Endothelial cell of umbilical vein (primary cell): ENCODE measurements around the gene PCDHB9.
"Not testable (repeated sequence)": the region's sequence is repeated elsewhere in the genome, so short reads cannot be mapped to it uniquely, and the experiment has no call there.

ENCODE experiments used
- CTCF ChIP-seq, 2 donors: IDR thresholded peaks; 1 replicate in 1 of 2; 2 replicates in 1 of 2; pipeline ENCODE4 v1.5.1; 2011; ENCODE audit warnings: low read length in 2 of 2, mild to moderate bottlenecking in 2 of 2, moderate library complexity in 2 of 2, control low read depth in 1 of 2, inconsistent platforms in 1 of 2, low read depth in 1 of 2; ENCODE audit not compliant: insufficient read depth in 1 of 2; ENCODE audit errors: extremely low read depth in 1 of 2
- EZH2 ChIP-seq: IDR thresholded peaks from 2 replicates; pipeline ENCODE4 v1.6.1; 2012; ENCODE audit warnings: borderline replicate concordance, low read depth, mild to moderate bottlenecking, moderate library complexity, low read length, inconsistent platforms; ENCODE audit not compliant: severe bottlenecking
- FOS ChIP-seq: IDR thresholded peaks from 2 replicates; pipeline ENCODE4 v1.6.1; 2011; ENCODE audit warnings: mild to moderate bottlenecking, low read length, moderate library complexity, borderline replicate concordance; ENCODE audit not compliant: insufficient read depth
- JUN ChIP-seq: IDR thresholded peaks from 2 replicates; pipeline ENCODE4 v1.6.1; 2011; ENCODE audit warnings: borderline replicate concordance, low read depth; ENCODE audit not compliant: insufficient read length, insufficient read depth
- MAX ChIP-seq: IDR thresholded peaks from 2 replicates; pipeline ENCODE4 v1.6.1; 2011; ENCODE audit not compliant: insufficient read depth, insufficient read length
- POLR2A ChIP-seq: IDR thresholded peaks from 2 replicates; pipeline ENCODE4 v1.6.1; 2012; ENCODE audit warnings: low read depth, mild to moderate bottlenecking, control low read depth, low read length

GRCh38 chr5:141214583-141214982 lies 27.6 kb downstream of the PCDHB9 start:
- not testable (repeated sequence) for TF ChIP-seq CTCF (IDR thresholded peaks at IDR 0.05; ENCODE audit: extremely low read depth in 1 of 2, insufficient read depth in 1 of 2, low read depth in 1 of 2, low read length in 2 of 2); POLR2A; MAX; JUN; FOS; EZH2
